Peyer's patch (tissue), 4 donors: Measurements from ENCODE around the gene PDGFC. TPM values are rescaled to one million over a fixed set of nuclear protein-coding genes. Genes with fewer than 3 reads are reported as not detected.
"Not testable (repeated sequence)": the region's sequence is repeated elsewhere in the genome, so short reads cannot be mapped to it uniquely, and the experiment has no call there.

Experiments
- DNase-seq, 3 donors: peaks; one replicate each; pipeline ENCODE4 v3.0.0-alpha.2; 2017 to 2019
- H3K27ac ChIP-seq, 4 donors: fragments of 200-600 bp; sonication (generic); one replicate each; pipeline ENCODE4 v1.5.1; 2016 to 2019
- H3K27me3 ChIP-seq, 2 donors: fragments of 200-600 bp; sonication (generic); one replicate each; pipeline ENCODE4 v1.5.1; 2019
- H3K36me3 ChIP-seq, 3 donors: fragments of 200-600 bp; sonication (generic); one replicate each; pipeline ENCODE4 v1.5.1; 2016 to 2019
- H3K4me1 ChIP-seq, 4 donors: fragments of 200-600 bp; sonication (generic); one replicate each; pipeline ENCODE4 v1.5.1; 2016 to 2019
- H3K4me3 ChIP-seq, 4 donors: fragments of 200-600 bp; sonication (generic); 1 replicate in 3 of 4; 2 replicates in 1 of 4; pipeline ENCODE4 v1.5.1; 2016 to 2019; ENCODE audit warnings: mild to moderate bottlenecking in 1 of 4
- H3K9me3 ChIP-seq, 4 donors: fragments of 200-600 bp; sonication (generic); one replicate each; pipeline ENCODE4 v1.5.1; 2016 to 2019; ENCODE audit warnings: mild to moderate bottlenecking in 1 of 4
- POLR2A ChIP-seq, 2 donors: fragments of 450-650 bp; IDR thresholded peaks; one replicate each; pipeline ENCODE4 v1.5.1; 2017; ENCODE audit warnings: antibody characterized with exemption in 2 of 2, mild to moderate bottlenecking in 2 of 2, moderate library complexity in 2 of 2
- total RNA-seq, 4 donors: library from RNA; depleted of rRNA; stranded (reverse); fragments of >200 nt; gene quantifications; one replicate each; pipeline ENCODE4 v1.1.0, GENCODE V29; 2016
- TF ChIP-seq, protein P1 (sequence below), 6 experiments: fragments of 450-650 bp in 4 of 6; fragments of 200-600 bp in 2 of 6; sonication (generic) in 1 of 6; IDR thresholded peaks; one replicate each; pipeline ENCODE4 v1.5.1; 2017 to 2019; ENCODE audit warnings: antibody characterized with exemption in 6 of 6, mild to moderate bottlenecking in 3 of 6, moderate library complexity in 1 of 6

PDGFC gene
- total RNA-seq, 4 donors from 2014 or later: 4.4 to 17.3 (median 11.5) TPM

DNA sequence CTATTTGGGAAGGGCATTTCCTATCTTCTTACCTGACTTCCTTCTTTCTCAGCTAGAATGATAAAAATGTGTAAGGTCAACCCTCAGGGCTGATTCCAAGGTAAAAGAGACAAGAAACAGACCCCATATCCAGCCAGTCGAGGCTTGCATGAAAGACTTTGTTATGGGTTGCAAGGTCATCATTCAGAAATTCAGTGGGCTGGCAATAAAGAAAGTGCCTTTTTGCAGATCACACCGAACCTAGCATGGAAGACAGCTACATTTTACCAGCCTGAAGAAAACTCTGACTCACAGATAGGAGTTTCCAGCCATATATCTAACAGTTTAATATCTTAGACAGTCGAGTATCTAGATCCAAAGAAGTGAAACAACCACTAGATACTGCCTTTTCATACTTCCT, 87.4 kb downstream of the PDGFC start:
- H3K27me3 ChIP-seq: no peaks in the 10 kb centered on the region
- H3K36me3 ChIP-seq: no peaks in the 10 kb centered on the region
- H3K4me1 ChIP-seq: no peaks in the 10 kb centered on the region
- no peak overlapping the region for H3K4me3 ChIP-seq
- no peak for DNase-seq
- H3K27ac ChIP-seq: no peak overlapping the region
- TF ChIP-seq, protein P1, sequence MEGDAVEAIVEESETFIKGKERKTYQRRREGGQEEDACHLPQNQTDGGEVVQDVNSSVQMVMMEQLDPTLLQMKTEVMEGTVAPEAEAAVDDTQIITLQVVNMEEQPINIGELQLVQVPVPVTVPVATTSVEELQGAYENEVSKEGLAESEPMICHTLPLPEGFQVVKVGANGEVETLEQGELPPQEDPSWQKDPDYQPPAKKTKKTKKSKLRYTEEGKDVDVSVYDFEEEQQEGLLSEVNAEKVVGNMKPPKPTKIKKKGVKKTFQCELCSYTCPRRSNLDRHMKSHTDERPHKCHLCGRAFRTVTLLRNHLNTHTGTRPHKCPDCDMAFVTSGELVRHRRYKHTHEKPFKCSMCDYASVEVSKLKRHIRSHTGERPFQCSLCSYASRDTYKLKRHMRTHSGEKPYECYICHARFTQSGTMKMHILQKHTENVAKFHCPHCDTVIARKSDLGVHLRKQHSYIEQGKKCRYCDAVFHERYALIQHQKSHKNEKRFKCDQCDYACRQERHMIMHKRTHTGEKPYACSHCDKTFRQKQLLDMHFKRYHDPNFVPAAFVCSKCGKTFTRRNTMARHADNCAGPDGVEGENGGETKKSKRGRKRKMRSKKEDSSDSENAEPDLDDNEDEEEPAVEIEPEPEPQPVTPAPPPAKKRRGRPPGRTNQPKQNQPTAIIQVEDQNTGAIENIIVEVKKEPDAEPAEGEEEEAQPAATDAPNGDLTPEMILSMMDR (IDR thresholded peaks at IDR 0.05): no peak
- no peak for TF ChIP-seq POLR2A (IDR thresholded peaks at IDR 0.05)
- no peaks in the 10 kb centered on the region for H3K9me3 ChIP-seq

DNA sequence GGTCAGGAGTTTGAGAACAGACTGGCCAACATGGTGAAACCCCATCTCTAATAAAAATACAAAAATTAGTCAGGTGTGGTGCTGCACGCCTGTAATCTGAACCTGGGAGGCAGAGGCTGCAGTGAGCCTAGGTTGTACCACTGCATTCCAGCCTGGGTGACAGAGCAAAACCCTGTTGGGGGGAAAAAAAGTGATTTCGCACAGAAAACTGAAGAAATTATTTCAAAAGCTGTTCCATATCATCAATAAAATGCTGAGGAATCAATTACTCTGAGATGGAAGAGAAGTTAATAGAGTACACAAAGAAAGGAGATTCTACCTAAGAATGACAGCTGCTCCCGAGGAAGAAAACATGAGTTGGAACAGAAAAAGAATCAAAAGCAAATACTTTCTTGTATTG, 95.9 kb downstream of the PDGFC start:
- Histone ChIP-seq H3K36me3 (no peaks in the 10 kb centered on the region), H3K27ac (no peak overlapping the region), H3K9me3 (no peaks in the 10 kb centered on the region), H3K4me3 (no peak overlapping the region), H3K4me1 (no peaks in the 10 kb centered on the region), H3K27me3 (no peaks in the 10 kb centered on the region)
- no peak for DNase-seq
- TF ChIP-seq POLR2A (IDR thresholded peaks at IDR 0.05): no peak
- TF ChIP-seq, protein P1 (IDR thresholded peaks at IDR 0.05): no peak

DNA sequence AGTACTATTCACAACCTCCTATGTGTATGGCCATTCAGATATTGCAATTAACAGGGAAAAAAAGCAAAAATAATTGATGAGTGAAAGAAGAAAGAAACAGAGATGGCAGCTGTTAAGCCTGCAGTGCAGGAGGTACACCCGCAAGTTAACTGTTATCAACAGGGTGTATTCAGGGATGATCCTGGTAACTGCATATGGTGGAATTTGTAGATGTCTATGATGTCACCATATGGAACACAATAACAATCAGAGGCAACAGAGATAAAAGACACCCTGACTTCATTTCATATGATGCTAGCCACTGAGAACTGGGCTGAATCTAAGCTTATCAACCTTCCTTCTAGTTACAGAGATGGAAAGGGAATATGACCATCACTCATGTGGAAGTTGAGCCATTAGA, 96.5 kb downstream of the PDGFC start:
- TF ChIP-seq, protein P1 (IDR thresholded peaks at IDR 0.05): no peak
- no peak for TF ChIP-seq POLR2A (IDR thresholded peaks at IDR 0.05)
- H3K27me3 ChIP-seq: no peaks in the 10 kb centered on the region
- no peak for DNase-seq
- H3K4me1 ChIP-seq: no peaks in the 10 kb centered on the region
- no peak overlapping the region for H3K27ac ChIP-seq
- H3K4me3 ChIP-seq: no peak overlapping the region
- no peaks in the 10 kb centered on the region for H3K36me3 ChIP-seq
- H3K9me3 ChIP-seq: no peaks in the 10 kb centered on the region

DNA sequence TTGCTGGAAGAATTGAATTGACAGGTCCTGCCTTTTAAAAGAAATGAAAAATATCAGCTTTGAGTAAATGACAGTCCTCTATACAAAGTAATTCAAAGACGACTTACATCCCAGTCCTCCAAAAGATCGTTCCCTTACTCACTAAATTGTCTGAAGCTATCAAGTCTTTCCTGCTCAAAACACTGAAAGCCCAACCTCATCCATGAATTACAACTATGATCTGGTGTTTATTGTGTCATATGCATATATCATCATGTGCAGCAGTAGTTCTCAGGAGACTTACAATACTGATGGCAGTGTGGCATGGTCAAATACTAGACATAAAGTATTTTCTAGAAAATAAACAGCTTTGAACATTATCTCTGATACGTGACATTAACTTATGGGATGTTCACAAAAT, 97.8 kb downstream of the PDGFC start:
- Histone ChIP-seq H3K4me1 (no peaks in the 10 kb centered on the region), H3K36me3 (no peaks in the 10 kb centered on the region), H3K27ac (no peak overlapping the region)

DNA sequence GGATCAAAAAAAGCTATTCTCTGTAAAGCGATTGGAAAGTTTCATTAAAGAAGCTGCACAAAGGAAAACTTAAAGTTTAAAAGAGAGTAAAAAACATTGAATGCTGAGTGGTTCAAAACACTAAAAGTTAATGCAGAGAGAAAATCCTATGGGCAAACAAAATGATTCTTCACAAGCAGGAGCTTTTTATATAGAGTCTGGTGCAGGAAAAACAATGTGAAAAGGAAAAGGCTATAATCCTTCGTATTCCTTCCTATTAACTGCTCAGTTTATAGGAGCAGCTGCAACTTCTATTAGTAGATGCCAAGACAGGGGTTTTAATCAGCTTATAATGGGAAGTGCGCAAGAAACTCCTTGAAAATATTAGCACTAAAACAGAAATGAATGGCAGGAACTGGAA, 100.7 kb downstream of the PDGFC start:
- Histone ChIP-seq H3K4me3 (no peak overlapping the region), H3K4me1 (no peaks in the 10 kb centered on the region), H3K27ac (no peak overlapping the region), H3K9me3 (no peaks in the 10 kb centered on the region), H3K36me3 (no peaks in the 10 kb centered on the region), H3K27me3 (no peaks in the 10 kb centered on the region)
- DNase-seq: no peak
- TF ChIP-seq POLR2A (IDR thresholded peaks at IDR 0.05): no peak
- TF ChIP-seq, protein P1 (IDR thresholded peaks at IDR 0.05): no peak

More for the DNA sequence above, 97.8 kb downstream of the PDGFC start:
- no peak for DNase-seq
- no peaks in the 10 kb centered on the region for H3K27me3 ChIP-seq
- H3K4me3 ChIP-seq: no peak overlapping the region
- H3K9me3 ChIP-seq: no peaks in the 10 kb centered on the region
- TF ChIP-seq POLR2A (IDR thresholded peaks at IDR 0.05): no peak
- TF ChIP-seq, protein P1 (IDR thresholded peaks at IDR 0.05): no peak

DNA sequence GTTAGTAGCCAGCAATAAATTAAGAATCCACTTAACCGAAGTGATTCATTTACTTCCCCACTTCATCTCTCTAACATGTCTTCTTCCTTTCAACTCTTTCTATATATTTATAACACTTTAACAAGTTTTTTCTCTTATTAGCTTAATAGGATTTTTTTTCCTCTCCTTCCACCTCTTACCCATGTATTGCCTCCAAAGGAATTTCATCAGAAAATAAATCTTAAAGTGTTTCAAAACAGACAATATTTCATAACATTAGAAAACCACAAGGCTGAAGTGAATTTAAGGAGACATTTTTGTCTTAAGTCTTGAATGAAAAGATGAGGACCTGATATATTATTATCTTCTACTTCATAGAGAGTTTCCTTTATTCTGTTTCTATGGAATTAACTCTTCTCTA, 101.5 kb downstream of the PDGFC start:
- no peak for TF ChIP-seq POLR2A (IDR thresholded peaks at IDR 0.05)
- TF ChIP-seq, protein P1 (IDR thresholded peaks at IDR 0.05): no peak
- no peaks in the 10 kb centered on the region for H3K27me3 ChIP-seq
- H3K9me3 ChIP-seq: no peaks in the 10 kb centered on the region
- no peak for DNase-seq
- no peaks in the 10 kb centered on the region for H3K36me3 ChIP-seq
- H3K4me3 ChIP-seq: no peak overlapping the region
- H3K27ac ChIP-seq: no peak overlapping the region
- H3K4me1 ChIP-seq: no peaks in the 10 kb centered on the region

DNA sequence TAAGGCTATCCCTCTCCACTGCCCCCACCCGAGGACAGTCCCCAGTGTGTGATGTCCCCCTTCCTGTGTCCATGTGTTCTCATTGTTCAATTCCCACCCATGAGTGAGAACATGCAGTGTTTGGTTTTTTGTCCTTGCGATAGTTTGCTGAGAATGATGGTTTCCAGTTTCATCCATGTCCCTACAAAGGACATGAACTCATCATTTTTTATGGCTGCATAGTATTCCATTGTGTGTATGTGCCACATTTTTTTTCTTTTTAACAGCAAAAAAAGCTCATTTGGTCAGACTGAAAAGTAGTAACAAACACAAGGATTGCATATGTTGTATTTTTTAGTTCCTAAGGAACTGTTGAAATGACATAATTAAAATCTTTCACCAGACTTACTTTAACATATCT, 105.5 kb downstream of the PDGFC start:
- H3K4me3 ChIP-seq, H3K27ac ChIP-seq, H3K36me3 ChIP-seq, H3K9me3 ChIP-seq, H3K27me3 ChIP-seq, H3K4me1 ChIP-seq, DNase-seq: not testable (repeated sequence)
